RWPE2 (cell line): ENCODE results near the gene CALY.

Experiments
- ATAC-seq: fragments of 200-7000 bp; cut with Tn5 transposase; 3 replicates; pipeline ENCODE4 v1.9.1; 2021; ENCODE audit warnings: low read depth
- DNase-seq: peaks from one replicate; pipeline ENCODE4 v3.0.0-alpha.2; 2020; ENCODE audit warnings: low spot score
- H3K27ac ChIP-seq: fragments of 450-650 bp; 2 replicates; pipeline ENCODE4 v1.5.1; 2017; ENCODE audit warnings: mild to moderate bottlenecking; ENCODE audit not compliant: poor library complexity, severe bottlenecking
- H3K27me3 ChIP-seq: fragments of 250-450 bp; sonication (Bioruptor Pico); 2 replicates; pipeline ENCODE4 v1.5.1; 2021; ENCODE audit warnings: mild to moderate bottlenecking, moderate library complexity; ENCODE audit not compliant: insufficient read depth, poor library complexity, severe bottlenecking
- H3K36me3 ChIP-seq: fragments of 250-450 bp; sonication (Bioruptor Pico); 2 replicates; pipeline ENCODE4 v1.5.1; 2020; ENCODE audit warnings: low read depth, mild to moderate bottlenecking, moderate library complexity
- H3K4me1 ChIP-seq: fragments of 250-450 bp; sonication (Bioruptor Pico); 2 replicates; pipeline ENCODE4 v1.5.1; 2021; ENCODE audit warnings: mild to moderate bottlenecking, moderate library complexity; ENCODE audit not compliant: insufficient read depth, poor library complexity, severe bottlenecking
- H3K4me3 ChIP-seq: fragments of 250-450 bp; sonication (Bioruptor Pico); 2 replicates; pipeline ENCODE4 v1.5.1; 2021; ENCODE audit warnings: mild to moderate bottlenecking, moderate library complexity; ENCODE audit not compliant: severe bottlenecking
- H3K9me3 ChIP-seq: fragments of 250-450 bp; sonication (Bioruptor Pico); 2 replicates; pipeline ENCODE4 v1.5.1; 2021; ENCODE audit warnings: mild to moderate bottlenecking, moderate library complexity; ENCODE audit not compliant: severe bottlenecking
- CTCF ChIP-seq: fragments of 450-650 bp; IDR thresholded peaks from one replicate; pipeline ENCODE4 v1.5.1; 2017; ENCODE audit warnings: mild to moderate bottlenecking, moderate library complexity; ENCODE audit not compliant: poor library complexity, severe bottlenecking

Gene CALY

GRCh38 chr10:133354672-133355240 lies 18.1 kb upstream of the CALY start:
- no peak for ATAC-seq
- DNase-seq: no peak
- peaks cover 8% of the 10 kb centered on the region; the same call in 1 of the 2 replicates for H3K36me3 ChIP-seq
- H3K4me3 ChIP-seq: no peak overlapping the region
- H3K27ac ChIP-seq: no peak overlapping the region
- no peak for TF ChIP-seq CTCF
- no peaks in the 10 kb centered on the region for H3K27me3 ChIP-seq
- no peaks in the 10 kb centered on the region for H3K4me1 ChIP-seq
- H3K9me3 ChIP-seq: no peaks in the 10 kb centered on the region

- Histone ChIP-seq H3K27me3 (no peaks in the 10 kb centered on the region), H3K4me1 (no peaks in the 10 kb centered on the region), H3K36me3 (peaks cover 8% of the 10 kb centered on the region; the same call in 1 of the 2 replicates), H3K9me3 (no peaks in the 10 kb centered on the region), H3K4me3 (no peak overlapping the region), H3K27ac (no peak overlapping the region)
- TF ChIP-seq CTCF: no peak
- no peak for ATAC-seq
- no peak for DNase-seq
Observed at GRCh38 chr10:133353988-133354605, 17.4 kb upstream of the CALY start.

- H3K4me1 ChIP-seq: no peaks in the 10 kb centered on the region
- H3K36me3 ChIP-seq: peaks cover 8% of the 10 kb centered on the region; the same call in 1 of the 2 replicates
- no peaks in the 10 kb centered on the region for H3K9me3 ChIP-seq
- no peak overlapping the region for H3K27ac ChIP-seq
- H3K4me3 ChIP-seq: no peak overlapping the region
- TF ChIP-seq CTCF: no peak
- DNase-seq (no peak), ATAC-seq (no peak)
- no peaks in the 10 kb centered on the region for H3K27me3 ChIP-seq
Observed at GRCh38 chr10:133353202-133353959, 16.7 kb upstream of the CALY start.

- H3K36me3 ChIP-seq: peaks cover 8% of the 10 kb centered on the region; the same call in 1 of the 2 replicates
- H3K27me3 ChIP-seq: no peaks in the 10 kb centered on the region
- DNase-seq: no peak
- H3K4me1 ChIP-seq: no peaks in the 10 kb centered on the region
- no peak for TF ChIP-seq CTCF
- no peak overlapping the region for H3K4me3 ChIP-seq
- no peaks in the 10 kb centered on the region for H3K9me3 ChIP-seq
- no peak overlapping the region for H3K27ac ChIP-seq
- no peak; the same call in 2 of the 3 replicates for ATAC-seq
Observed at GRCh38 chr10:133351408-133352318, 15.0 kb upstream of the CALY start.
